HK-2 (cell line): Measurements from ENCODE around the gene RRP1.

Source experiments
- DNase-seq: peaks from one replicate; pipeline ENCODE4 v3.0.0-alpha.2; 2018; ENCODE audit not compliant: unreplicated experiment

RRP1 gene

GRCh38 chr21:43789276-43790009 lies at the start of gene RRP1:
Gene RRP1, plus strand, starts transcription at chr21:43789577. Its CDS starts 53 bp downstream, at chr21:43789630.
- DNase-seq: peak; percentile 86

DNA sequence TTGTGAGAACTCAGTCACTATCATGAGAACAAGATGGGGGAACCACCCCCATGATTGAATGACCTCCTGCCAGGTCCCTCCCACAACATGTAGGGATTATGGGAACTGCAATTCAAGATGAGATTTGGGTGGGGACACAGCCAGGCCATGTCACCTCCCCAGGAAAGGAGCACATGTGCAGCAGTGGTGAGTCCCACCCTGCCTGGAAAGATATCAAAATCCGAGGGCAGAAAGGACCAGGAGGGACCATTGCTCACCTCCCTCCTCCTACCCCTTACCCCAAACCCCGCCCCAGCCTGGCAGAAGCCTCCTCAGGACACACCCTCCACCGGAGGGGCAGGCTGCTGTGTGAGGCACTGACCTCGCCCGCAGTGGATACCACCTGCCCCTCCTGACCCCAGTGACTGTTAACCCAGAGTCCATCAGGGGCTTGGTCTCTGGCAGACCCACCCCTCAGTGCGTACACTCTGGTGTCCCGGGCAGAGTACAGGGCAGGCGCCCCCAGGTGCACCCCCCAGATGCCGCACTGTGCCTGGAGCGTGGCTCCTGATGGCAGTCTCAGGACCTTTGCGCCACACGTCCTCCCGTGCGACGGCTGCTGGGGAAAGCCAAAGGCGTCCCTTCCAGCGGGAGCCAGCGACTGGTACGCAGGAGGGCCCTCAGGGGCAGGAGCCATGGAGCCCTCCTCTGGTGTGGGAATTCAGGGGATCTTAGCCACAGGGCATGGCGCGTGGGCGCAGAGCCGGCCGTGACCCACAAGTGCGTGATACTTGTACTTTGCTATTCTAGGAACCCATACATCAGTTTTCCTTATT lies 49.5 kb upstream of the RRP1 start:
- no peak for DNase-seq

- DNase-seq: no peak
Measured at GRCh38 chr21:43740497-43741156, 48.8 kb upstream of the RRP1 start.

DNA sequence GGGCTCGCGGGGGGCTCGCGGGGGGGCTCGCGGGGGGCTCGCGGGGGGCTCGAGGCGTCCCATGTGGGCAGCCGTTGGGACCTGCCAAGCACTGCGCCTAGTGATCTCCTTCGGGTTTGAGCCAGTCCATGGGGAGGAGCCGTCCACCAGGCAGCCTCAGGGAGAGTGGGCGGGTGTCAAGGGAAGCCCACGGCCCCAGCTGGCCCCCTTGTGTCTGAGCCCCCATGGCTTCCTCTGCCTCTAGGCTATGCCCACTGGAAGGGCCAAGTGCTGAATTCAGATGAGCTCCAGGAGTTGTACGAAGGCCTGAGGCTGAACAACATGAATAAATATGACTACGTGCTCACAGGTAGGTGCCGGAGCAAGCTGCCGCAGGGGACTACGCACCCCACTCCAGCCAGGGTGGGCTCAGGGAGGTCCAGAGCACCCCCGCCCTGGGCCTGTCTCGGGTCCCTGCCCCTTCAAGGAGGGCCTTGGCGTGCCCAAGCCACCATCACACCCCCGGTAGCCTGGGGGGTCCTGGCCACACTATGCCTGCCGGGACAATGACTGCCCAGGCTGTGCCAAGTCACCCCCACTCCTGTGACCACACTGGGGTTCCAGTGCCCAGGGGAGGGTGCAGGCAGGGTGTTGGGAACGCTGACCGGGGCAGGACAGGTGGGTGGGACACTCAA lies 47.8 kb upstream of the RRP1 start:
- no peak for DNase-seq

DNA sequence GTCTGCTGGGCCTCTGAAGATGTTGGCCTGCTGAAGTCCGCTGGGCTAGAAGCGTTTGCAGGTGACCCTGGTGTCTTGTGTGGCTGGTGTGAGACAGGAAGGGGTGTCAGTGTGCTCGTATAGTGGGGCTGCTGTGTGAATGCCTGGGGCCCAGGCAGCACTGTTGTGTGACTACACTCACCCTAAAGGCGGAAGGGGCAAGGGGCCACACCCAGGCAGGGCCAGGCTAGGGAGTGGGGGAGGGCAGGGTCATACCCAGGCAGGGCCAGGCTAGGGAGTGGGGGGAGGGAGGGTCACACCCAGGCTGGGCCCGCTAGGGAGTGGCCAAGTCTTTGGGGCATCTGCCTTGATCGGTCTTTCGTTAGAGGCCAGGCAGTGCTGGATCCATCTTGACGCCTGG lies 45.4 kb upstream of the RRP1 start:
- DNase-seq: no peak

DNA sequence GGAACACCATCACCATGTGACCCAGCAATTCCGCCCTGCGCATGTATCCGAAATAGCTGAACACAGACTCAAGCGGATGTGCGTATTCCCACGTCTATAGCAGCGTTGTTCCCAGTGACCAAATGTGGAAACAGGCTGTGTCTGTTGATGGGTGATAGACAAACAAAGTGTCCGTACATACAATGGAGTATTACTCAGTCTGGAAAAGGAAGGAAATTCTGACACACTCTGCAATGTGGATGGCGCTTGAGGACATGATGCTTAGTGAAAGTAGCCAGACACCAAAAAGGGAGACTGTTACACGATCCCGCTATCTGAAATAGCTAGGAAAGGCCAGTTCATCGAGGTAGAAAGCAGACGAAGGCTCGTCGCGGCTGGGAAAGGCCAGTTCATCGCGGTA lies 44.7 kb upstream of the RRP1 start:
- DNase-seq: no peak

DNA sequence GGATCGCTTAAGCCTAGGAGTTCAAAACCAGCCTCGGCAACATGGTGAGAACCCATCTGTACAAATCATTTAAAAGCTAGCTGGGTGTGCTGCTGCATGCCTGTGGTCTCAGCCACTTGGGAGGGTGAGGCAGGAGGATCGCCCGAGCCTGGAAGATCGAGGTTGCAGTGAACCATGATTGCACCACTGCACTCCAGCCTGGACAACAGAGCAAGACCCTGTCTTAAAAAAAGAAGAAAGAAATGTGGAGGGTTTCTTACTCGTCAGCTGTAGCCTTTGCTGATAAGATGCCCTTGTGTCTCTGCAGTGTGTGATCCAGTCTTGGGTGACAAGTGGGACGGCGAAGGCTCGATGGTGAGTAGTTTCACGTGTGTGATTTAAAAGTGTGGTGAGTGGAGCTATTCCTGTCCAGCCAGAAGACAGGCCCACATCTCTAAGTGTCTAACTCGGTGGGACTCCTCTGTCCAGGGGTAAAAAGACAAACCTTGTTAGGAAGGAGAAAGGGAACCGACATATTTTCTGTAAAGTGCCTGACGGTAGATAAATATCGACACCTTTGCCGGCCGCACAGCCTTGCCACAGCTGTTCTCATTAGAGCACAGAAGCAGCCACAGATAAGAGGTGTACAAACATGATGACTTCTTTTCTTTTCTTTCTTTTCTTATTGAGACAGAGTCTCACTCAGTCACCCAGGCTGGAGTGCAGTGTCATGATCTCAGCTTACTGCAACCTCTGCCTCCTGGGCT lies 43.4 kb upstream of the RRP1 start:
- DNase-seq: no peak

DNA sequence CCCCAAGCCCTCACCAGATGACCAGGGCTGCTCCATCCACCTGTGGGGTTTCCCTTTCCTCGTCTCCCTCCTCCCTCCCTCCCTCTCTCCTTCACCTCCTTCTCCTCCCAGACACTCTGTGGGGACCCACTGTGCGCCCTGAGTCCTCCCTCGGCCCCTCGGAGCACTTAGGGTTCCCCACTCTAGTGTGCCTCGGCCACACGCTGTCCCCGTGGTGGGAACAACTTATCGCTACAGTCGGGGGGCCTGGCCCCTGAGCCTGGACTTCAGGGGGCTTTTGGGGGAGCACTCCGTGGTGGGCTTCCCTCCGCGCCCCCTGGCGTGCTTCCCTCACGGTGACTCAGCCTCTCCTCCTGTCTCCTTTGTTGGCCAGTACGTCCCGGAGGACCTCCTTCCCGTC lies 40.8 kb upstream of the RRP1 start:
- DNase-seq: no peak

DNA sequence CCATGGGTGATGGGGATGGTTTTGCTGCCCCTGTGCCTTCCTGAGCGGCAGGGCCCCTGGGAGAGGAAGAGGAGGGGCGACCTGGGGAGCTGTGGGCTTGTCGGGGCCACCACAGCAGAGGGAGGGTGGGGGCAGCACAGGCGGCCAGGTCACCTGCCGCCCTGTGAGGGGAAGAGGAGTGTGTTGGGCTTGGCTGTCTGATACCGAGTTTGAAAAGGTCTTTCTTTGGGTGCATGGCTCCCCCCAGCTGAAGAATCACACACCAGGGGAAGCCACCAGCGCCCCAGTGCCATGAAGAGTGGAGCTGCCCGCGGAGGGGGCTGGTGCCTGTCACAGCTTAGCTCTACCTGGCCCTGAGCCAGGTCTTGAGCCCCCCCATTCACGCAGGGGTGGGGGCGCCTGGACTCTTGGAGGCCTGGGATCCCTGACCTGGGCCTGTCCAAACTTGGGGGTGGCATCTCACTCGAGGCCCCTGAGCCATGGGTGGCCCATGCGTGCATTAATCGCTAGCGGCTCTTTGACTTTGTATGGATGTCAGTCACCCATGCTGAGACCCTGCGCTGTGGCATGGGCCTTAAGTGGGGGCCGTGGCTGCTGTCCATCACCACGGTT lies 39.6 kb upstream of the RRP1 start:
- no peak for DNase-seq

GRCh38 chr21:43750339-43751033 lies 38.9 kb upstream of the RRP1 start:
- DNase-seq: no peak

- DNase-seq: no peak
Measured at GRCh38 chr21:43751955-43752591, 37.3 kb upstream of the RRP1 start.

- DNase-seq: no peak
Measured at GRCh38 chr21:43752758-43753438, 36.5 kb upstream of the RRP1 start.

- DNase-seq: no peak
Measured at GRCh38 chr21:43753439-43753799, 36.0 kb upstream of the RRP1 start.

DNA sequence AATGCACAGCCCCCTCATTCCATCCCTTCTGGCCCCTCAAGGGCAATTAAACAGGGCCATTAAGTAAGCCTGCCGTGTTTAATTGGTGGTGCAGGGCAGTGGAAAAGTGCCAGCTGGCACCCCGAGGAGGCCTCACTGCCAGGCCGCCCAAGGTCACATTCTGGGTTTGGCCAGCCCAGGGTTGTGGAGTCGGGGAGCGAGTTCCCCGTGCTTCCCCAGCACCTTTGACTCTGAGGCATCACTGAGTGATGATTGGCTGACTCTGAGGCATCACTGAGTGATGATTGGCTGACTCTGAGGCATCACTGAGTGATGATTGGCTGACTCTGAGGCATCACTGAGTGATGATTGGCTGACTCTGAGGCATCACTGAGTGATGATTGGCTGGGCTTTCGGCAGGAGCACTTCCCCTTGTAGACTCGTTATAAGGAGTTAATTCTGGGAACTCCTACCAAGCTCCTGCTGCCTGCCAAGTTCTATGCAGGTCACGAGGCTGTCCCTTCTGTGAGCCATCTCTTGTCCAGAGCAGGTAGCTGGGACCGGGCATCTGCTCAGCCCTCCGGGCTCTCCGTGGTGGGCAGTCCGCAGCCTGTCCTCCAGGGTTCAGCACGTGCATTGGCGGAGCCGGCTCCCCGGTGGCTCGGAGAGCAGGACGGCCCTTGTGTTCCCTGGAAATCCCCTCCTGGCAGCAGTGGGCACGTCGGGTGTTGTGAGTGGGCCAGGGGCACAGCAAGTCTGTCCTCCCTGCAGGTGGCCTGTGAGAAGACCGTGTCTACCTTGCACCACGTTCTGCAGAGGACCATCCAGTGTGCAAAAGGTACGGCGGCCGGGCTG lies 34.2 kb upstream of the RRP1 start:
- DNase-seq: no peak

DNA sequence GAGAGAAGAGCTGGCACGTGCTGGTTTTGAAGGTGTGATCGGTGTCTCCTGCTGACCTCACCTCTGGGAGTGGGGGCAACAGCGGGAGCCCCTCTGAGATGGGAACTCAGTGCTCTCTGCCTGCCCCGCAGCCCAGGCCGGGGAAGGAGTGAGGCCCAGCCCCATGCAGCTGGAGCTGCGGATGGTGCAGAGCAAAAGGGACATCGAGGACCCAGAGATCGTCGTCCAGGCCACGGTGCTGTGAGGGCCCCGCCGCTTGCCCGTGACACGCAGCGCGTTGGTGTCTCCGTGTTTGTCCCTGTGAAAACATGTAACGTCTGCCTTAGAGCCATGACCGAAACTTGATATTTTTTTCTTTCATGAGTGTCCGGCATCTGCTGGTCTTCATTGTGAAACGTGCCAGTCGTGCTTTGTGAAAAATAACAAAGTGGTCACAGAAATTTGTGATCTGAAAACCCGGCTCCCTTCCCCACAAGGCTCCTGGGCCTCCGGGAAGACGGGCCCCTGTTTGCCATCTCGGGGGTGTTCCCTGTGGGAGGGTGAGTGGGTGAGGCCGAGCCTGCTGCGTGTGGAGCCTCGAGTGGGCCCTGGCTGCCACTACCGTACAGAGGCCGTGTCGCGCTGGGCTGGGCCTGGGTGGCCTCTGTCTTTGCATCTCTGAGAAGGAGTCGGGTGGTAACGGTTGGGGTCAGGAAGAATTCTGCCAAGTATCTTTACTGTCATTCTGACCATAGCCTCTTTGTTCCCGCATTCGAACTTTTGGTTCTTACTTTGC lies 33.4 kb upstream of the RRP1 start:
- DNase-seq: no peak

DNA sequence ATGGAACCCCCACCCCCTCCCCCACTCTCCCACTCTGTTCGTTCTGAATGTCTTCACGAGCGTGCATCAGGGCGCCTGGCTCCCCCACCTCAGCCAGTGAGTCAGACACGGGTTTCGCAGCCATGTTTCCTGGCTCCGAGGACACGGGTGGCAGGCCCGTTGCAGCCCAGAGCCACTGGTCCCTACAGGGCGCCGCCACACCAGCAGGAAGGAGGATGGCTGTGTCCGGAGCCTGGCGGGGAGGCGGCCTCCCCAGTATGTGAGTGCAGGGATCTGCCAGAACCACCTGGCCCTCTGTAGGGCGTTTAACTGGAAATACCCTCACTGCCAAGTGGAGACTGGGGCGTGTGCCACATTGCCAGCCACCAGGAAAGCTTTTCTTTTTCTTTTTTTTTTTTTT lies 31.8 kb upstream of the RRP1 start:
- no peak for DNase-seq

DNA sequence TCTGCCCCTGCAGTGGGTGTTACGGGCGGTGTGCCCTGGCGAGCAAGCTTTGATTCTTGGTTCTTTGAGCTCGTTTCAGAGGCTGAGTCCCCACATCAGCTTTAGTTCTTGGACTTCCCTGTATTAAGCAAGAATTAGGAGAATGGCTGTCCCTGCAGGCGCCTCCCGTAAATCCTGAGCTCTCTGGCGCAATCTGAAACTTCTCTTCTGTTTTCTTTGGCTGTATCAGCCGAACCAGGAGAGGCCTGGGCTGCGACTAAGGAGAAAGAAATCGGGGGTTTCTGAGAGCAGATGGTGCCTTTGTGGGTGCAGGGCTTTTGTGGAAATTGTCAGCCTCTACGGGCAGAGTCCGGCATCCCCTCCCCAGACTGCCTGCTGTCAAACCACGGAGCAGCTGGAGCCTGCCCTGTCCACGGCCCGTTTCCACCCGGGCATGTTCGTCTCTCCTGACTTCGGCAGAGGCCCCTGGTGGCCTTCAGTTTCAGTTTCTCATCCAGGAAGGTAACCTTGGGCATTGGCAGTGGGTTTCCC lies 31.2 kb upstream of the RRP1 start:
- DNase-seq: no peak
